Fibroblast of skin of back (primary cell): ENCODE results near the gene IER5L.
A peak's percentile ranks its signal among the peaks of the same experiment; 100 is the strongest.
"Not testable (repeated sequence)": the region's sequence is repeated elsewhere in the genome, so short reads cannot be mapped to it uniquely, and the experiment has no call there.

Experiments used
- DNase-seq: peaks from one replicate; pipeline ENCODE4 v3.0.0-alpha.2; 2013

IER5L gene

DNA sequence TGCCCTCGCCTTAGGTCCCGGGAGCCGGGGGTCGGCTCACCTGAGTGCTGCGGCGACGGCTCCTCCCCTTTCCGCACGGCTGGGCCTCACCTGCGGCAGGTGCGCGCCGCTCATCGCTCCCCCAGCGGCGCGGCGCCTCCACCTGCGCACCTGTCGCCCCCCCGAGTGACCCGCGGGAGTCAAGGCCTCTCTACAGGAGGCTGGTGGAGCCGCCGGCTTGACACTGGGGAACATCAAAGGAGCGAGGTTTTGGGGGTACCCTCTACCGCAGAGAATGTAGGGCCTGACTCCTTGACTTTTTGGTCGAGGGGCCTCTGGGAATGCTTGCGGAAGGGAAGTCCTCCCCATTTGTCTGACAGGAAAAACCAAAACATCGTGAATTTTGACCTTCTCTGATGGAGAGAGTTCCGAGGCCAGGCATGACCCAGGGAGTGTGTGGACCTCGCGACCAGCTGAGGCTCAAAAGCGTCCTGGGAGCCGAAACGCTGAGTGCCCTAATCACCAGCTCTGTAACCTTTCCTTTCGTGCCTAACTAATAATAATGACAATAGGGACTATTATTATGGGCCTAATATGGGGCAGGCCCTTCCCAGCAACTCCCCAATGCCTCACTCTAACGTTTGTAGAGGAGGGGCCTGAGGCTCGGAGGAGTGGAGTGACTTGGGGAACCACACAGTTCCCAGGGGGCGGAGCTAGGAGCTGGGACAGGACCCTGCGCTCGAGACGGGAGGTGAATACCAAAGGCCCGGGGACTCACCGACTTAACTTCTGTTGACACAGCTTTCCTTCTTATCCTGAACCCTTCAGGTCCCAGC, 714 bp upstream of the IER5L start:
- DNase-seq: no peak

DNA sequence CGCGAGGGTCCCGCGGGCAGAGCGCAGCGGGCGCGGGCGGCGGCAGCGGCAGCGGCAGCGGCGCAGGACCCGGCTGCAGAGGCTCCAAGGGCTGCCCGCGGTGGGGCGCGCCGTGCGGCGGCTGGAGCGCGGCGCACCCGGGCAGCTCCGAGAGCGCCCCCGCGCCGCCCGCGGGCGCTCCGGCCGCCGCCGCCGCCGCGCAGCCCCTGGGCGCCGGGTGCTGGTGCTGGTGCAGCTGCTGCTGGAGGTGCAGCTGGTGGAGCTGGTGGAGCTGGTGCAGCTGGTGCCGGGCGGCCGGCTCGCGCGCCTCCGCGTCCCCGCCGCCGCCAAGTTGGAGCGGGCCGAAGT, 644 bp downstream of the IER5L start:
- no peak for DNase-seq

DNA sequence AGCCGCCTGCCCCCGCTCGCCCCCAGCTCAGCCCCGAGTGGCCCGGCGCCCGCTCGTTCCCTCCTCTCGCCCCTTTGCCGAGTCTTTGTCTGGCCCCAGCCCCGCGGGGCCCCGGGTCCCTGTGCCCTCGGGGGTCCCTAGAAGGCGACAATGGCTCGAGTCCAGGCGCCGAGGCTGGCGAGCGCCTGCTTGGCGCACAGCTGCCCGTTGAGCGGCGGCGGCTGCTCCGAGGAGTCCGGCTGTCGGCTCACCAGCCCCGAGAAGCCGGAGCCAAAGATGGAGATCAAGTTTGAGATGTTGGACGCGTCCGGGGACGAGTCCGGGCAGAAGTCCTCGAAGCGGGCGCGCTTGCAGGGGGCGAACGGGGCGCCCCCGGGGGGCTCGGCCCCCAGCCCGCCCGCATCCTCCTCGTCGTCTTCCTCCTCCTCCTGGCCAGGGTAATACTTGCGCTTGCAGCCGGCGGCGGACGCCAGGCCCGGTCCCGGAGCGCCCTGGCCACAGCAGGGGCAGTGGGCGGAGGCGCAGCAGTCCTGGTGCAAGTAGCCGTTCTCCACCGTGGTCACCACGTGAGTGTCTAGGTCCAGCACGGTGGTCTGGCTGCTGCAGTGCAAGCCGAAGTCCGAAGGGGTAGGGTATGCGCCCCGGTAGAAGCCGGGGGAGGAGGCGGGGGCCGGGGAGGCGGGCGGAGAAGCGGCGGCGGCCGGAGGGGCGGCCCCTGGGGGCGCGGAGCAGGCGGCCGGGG, 1.2 kb downstream of the IER5L start:
- no peak for DNase-seq

DNA sequence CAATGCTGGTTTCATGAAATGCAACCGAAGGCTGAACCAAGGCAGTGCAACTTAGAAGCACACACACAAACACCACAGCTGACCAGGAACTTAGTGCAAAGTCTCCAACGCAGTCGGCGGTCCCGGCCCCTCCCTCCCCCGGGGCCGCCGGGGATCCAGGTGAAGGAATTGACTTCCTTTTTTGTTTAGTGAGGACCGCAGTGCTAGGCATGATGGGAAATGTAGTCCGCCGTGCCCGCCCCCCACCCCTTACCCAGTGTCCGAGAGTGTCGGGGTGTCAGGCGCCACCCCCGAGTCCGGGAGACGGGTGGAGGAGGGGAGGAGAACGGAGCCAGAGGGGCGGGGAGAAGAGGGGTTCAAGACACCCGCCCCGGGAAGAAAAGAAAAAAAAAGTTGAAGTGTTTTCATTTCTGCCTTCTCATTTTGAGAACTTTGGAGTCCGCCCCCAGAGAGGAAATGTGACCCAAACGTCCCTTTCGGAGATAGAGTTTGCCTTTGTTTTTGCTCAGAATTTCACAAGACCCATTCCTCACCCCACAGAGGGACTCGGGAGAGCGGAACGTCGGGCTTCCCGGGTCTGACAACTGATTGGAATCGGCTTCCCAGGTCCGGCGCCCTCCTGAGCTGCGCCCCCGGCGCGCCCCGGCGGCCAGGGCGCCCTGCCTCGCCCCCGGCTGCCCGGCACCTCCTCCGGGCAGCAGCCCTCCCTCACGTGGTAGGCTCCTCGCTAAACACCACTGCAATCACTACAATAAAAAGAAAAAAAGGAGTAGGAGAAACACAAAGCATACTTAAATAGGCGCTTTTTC, 2.0 kb downstream of the IER5L start:
- peak; percentile 89 for DNase-seq

DNA sequence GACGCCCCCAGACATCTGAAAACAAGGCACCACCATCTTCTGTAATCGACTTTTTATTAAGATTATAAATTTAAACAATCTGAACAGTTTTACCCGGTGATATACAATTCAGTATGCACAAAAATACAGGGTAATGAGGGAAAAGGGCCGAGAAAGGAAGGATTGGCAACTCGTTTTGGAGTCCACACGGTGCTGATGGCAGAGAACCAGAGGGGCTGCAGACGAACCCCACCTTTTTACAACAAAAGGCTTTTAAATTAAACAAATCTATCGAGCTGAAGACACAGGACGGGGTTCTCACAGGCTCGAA, 2.6 kb downstream of the IER5L start:
- no peak for DNase-seq

DNA sequence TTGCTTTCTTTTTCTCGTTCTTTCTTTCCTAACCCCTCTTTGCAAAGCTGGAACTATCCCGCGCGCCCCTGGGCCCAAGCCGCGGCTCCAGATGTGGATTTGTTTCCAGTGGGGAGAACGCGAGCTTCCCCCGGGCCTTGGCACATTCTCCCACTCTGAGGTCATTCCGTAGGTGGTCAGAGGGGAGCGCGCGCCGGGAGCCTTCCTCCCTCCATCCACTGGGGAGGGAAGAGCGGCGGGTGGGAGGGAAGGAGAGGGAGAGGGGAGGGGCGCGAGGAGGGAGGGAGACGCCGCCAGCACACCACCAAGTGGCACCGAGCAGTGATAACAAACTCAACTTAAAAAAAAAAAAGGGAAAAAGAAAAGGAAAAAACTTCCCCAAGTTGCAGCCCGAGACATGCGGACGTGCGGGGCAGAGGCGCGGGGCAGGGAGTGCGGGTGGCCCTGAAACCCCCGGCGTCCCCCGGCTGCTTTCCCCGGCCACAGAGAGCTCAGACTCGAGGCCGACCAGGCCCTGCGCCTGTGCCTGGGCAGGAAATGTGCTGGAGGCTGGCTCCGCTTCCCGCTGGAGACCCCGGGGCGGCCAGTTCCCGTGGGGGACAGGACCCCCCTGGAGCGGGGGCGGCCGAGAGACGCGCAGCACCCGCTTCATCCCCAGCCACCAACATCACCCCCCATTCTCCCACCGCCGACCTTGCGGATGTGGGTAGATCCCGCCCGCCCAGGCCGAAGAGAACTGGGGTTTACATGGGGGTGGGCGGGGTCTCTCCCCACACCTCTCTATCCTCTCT, 3.1 kb downstream of the IER5L start:
- peak; percentile 94 for DNase-seq

DNA sequence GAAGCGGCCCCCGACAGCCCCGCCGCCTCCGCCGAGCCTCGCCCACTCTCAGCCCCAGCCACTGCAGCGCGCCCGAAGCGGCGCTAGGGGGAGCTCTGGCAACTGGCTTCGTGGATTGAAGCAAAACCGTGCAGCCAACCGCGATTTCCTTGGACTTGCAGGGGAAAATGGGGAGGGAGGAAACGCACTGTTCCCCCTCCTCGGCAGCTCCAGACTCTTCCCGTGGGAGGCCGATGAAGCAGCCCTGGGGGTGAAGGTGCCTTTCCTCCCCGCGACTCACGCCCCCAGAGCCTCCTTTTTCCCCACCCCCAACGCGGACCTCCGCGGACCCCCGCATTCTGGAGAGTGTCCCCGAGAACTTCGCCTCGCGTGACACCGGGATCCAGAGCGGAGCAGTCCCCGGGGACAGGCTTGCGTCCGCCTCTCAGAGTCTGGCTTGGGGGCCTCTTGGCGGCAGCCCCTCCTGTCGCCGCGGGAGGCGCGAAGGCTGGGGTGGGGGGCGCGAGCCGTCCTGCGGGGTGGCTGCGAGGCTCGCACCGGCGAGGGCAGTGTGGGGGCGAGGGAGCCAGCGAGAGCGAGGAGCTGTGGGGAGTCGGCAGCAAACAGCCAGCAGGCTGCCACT, 3.8 kb downstream of the IER5L start:
- DNase-seq: peak; percentile 92

DNA sequence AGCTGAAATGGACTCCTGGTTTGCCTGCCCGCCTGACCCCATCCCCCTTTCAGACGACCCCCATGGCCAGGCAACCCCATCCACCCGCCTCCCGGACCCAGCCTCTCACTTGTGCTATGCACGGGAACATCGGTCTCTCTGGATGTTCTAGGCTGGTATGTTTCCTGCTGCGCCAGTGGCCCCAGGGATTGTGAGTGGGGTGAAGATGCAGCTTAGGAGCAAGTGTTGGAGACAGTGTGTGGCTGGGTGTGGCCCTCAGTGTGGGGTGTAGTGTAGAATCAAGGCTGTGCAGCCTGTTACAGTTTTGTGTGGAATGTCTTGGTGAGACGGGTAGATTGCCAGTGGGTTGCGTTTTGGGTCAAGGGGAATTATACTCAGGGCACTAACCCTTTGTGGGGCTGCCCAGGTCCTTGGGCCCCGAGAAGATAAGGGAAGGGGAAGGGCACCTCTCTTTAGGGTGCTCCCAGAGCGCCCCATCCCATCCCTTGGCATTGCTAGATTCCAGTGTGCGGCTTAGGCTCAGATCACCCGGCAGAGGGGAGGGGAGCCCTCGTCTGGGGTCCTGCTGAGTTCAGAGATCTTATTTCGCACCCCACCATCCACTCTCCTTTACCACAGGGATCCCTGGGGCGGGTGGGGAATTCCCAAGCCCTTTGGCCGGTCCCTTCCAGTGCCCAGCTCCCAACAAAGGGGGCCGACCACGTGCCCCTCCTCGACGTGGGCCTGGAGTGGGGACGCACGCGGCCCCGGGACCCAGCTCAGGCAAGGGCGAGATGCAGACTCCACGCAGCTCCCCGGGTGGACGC, 4.6 kb downstream of the IER5L start:
- peak; percentile 37 for DNase-seq

DNA sequence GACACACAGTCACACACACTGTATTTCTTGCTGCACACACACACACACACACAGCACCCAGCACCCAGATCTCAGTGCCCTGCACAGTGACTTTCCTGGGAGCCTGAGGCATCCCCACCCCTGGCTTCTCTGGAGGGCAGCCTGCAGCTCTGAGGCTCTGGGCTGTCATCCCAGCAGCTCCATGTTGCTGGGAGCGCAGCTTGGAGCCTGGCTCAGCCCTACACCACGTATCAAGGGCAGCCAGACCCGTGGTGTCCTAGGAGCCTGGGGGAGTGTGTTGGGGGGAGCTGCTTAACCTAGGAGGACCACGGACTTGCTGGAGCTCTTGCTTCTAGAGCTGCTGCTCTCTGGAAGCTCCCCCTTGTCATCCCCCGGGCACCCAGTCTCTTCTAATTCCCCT, 5.2 kb downstream of the IER5L start:
- no peak for DNase-seq

DNA sequence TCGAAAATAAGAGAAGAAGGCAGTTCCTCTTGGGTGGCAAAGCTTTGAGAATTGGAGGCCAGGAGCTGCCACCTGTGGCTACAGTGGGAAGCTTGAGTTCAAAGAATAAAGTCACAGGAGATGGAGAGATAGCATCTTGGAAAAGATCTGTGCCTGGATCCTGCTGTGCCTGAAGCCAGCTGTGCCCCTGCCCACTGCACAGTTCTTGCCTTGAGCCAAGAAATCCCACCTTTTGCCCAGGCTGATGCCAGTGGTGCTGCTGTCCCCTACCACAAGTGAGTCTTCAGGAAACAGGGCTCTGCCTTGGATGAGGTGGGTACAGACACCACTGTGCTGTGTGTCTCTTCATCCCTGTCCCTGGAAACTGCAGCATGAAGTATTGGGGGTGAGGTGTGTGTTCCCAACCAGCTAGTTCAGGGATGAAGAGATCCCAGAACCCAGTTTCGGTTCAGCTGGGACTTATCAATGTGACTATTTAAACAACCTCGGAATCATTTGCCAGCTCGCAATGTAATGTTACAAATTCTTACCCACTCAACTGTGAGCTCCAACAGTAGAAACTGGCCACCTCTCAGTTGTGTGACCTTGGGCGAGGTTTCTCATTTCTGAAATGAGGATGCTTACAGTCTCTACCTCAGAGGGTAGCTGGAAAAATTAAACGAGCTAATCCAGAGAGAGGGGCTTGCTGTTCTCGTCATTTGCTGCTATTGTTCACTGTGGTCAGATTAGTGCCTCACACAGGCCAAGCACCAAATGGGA, 5.9 kb downstream of the IER5L start:
- no peak for DNase-seq

DNA sequence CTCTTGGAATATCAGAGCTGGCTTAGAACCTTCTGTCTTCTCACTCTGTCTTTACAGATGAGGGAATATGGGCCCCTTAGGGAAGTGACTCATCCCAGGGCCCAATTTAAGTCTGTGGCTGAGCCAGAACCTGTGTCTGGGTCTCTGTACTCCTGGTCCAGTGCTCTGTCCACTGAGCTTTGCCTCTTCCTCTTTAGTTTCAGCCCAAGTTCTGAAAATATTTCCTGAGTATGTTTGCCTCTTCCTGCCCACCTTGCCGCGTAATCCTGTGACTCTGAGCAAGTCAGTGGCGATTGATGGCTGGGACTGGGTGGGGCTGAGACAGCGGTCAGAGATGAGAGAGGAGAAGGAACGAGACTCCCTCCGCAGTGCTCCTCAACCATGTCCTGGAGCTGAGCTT, 7.8 kb downstream of the IER5L start:
- DNase-seq: peak; percentile 33

DNA sequence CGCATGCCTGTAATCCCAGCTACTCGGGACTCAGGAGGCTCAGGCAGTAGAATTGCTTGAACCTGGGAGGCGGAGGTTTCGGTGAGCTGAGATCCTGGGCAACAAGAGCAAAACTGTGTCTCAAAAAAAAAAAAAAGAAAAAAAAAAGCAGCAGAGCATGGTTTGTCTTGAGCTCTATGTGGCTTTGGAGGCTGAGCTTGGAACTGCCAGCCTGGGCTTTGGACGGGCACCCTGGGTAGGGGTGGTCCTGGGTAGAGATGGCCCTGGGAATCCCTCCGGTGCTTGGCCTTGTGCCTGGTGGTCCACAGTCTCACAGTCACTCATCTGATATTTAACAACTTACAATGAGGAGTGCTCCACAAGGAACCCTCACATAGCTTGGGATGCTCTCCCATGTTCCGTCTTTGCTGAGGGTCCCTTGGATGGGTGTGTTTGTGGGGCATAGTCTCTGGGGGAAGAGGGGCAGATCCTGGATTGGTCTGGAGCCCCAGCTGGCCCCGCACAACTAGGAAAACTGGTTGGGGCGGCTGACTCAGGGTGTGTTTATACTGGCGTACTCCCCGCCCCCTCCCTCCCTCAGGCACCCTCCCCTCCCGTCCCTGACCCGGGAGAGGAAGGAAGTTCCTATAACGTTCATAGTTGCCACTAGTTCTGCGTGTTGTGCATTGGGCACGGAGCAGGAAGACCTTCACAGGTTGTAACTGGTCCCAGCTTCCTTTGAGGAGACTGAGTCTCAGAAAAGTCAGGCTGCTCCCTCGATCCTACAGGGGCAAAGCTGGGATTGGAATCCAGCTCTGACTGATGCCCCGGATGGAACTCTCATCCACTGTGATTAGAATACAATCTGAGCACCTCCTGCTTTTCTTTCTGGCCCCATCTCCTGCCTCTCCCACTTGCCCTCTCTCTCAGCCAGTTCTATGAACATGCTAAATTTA, 11.2 kb downstream of the IER5L start:
- DNase-seq: peak; percentile 84

DNA sequence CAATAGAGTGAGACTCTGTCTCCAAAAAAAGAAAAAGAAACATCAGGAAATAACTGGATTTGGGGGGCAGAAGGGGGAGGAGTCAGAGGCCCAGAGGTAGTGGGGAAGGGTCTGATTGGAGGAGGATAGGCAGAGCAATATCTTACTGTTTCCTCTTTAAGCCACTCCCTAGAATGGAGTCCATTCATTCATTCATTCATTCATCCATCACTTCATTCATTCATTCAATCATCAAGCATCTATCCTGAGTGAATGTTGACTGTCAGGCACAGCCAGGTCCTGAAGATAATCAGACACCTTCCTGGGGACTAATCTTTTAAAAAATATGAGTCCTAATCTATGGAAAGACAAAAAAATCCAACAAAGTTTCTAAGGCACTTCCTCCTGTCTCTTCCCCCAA, 12.9 kb downstream of the IER5L start:
- no peak for DNase-seq

DNA sequence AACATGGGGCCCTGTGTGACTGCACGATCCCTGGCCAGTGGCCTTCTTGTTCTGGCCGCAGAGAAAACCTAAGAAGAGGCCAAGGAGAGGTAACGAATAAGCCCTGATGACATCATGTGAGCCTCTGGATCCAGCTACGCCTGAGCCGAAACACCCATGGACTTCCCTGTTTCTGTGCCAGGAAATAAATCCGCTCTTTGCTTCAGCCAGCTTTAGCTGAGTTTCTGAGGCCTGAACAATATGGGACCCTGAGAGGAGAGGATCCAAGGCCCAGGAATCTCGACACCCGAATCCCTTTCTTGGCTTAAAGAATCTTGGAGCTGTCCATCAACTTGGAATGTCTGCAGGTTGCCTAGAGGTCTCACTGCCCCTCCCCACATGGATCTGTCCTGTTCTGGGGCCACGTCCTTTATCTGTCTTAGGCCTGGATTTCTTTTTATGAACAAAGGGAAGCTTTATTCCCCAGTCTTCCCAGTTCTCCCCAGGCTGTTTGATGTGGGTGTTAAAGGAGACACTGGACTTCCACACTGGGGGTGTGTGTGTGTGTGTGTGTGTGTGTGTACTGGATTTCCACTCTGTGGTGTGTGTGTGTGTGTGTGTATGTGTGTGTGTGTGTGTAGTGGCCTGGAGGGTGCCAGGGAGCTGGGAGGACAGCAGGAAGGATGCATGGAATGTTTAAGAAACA, 13.7 kb downstream of the IER5L start:
- no peak for DNase-seq

DNA sequence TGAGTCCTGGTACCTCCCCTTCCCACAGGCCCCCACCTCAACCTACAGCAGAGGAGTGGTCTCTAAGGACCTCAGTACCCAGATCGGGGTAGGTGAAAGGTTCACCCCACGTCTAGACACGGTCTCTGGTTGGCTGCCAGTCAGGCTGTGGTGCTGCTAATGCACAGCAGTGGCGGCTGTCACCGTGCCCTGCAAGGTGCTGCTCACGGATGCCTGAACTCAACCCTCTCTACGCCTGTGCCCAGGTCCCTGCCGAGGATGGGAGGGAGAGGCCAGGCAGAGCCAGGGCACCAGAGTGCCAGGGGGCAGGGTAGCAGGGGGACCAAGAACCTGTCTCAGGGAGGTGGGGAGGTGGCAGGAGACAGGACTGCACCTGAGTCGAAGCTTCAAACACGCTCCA, 14.3 kb downstream of the IER5L start:
- no peak for DNase-seq

DNA sequence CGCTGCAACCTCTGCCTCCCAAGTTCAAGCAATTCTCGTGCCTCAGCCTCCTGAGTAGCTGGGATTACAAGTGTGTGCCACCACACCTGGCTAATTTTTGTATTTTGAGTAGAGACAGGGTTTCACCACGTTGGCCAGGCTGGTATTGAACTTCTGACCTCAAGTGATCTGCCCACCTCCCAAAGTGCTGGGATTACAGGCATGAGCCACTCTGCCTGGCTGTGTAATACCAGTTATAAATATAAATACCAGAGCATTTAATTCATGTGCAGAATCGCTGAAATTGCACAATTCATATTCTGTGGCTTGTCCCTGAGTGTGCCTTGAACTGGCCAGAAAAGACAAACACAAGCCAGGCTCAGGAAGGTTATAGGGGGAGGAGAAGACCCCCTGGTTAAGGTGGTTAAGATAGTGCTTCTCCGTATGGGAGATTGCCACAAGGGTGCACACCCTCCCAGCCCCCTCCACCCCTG, 14.8 kb downstream of the IER5L start:
- DNase-seq: not testable (repeated sequence)

DNA sequence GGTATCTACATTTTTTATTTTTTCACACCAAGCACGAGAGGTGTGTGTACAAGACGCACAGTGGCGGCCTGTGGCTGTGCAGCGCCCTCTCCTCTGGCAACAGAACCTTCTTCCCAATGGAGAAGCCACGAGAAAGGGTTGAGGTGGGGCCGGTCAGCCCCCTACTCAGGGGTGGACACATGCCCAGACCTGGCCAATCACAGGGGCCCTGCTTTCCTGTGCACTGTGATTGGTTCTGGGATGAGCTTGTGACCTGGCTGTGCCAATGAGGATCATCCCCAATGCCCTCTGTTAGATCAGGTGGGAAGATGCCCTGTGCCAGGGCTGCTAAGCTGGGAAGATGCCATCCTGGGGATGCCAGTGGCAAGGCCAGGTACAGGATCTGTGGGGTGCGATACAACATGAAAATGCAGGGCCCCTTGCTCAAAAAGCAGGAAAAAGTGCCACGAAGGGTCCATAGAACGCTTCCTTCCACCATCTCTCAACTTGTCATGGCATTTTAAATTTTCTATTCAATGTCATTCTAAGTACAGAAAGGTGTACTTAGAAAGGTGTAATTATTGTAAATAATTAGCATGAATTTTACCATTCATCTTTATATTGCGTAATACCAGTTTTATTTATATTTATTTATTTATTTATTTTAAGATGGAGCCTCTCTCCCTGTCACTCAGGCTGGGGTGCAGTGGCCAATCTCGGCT, 15.4 kb downstream of the IER5L start:
- no peak for DNase-seq

DNA sequence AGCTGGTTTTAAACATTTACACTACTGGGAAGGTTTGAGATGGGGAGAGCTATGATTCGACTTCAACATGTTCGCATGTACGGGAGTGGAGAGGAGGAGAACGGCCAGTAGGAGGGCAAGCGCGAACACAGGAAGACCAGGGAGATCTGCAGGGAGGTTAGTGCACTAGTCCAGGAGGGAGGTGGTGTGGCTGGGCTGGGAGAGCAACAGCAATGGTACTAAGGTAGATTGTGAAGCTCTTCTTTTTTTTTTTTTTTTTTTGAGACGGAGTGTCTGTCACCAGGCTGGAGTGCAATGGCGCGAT, 16.6 kb downstream of the IER5L start:
- DNase-seq: no peak
